Measurements from ENCODE around the gene UNKL.

The UNKL gene

DNA sequence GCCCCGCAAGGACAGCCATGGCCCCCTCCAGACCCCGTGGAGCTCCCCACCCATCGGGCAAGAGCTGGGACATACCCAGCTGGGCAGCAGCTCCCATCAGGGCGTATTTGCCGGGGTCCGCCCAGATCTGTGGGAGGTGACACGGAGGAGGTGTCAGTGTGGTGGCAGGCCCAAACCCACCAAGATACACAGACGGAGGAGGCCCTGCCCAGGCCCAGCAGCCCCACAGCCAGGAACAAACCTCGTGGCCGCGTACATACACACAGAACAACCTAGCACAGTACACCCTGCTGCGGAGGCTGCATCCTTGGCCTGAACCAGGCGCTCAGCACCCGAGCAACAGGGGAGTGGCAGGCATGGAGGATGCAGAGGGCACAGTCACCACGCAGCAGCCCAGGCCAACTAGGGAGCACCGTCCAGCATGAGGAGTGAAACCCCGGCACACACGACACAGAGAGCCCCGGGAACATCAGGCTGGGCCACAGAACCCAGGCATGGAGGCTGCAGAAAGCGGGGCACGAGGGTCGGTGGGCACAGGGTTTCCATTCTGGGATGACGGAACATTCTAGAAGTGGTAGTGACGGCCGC lies 34.8 kb upstream of the UNKL start:
- peaks cover 34% of the 10 kb centered on the region for H3K36me3 ChIP-seq (ENCODE audit: insufficient read depth, low read length)
- no peak overlapping the region for H3K4me3 ChIP-seq (ENCODE audit: low read depth, low read length, poor library complexity, severe bottlenecking)
- no peak for TF ChIP-seq EZH2 (IDR thresholded peaks at IDR 0.05; ENCODE audit: borderline replicate concordance, low read length)
- TF ChIP-seq, protein P1, sequence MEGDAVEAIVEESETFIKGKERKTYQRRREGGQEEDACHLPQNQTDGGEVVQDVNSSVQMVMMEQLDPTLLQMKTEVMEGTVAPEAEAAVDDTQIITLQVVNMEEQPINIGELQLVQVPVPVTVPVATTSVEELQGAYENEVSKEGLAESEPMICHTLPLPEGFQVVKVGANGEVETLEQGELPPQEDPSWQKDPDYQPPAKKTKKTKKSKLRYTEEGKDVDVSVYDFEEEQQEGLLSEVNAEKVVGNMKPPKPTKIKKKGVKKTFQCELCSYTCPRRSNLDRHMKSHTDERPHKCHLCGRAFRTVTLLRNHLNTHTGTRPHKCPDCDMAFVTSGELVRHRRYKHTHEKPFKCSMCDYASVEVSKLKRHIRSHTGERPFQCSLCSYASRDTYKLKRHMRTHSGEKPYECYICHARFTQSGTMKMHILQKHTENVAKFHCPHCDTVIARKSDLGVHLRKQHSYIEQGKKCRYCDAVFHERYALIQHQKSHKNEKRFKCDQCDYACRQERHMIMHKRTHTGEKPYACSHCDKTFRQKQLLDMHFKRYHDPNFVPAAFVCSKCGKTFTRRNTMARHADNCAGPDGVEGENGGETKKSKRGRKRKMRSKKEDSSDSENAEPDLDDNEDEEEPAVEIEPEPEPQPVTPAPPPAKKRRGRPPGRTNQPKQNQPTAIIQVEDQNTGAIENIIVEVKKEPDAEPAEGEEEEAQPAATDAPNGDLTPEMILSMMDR (IDR thresholded peaks at IDR 0.05; ENCODE audit: low read length), result no peak
- H3K4me2 ChIP-seq (ENCODE audit: low read length), result no peak overlapping the region
- H2AFZ ChIP-seq (ENCODE audit: low read length), result no peak overlapping the region
- no peak overlapping the region for H3K27ac ChIP-seq (ENCODE audit: low read depth, low read length, poor library complexity, severe bottlenecking)
- no peaks in the 10 kb centered on the region for H4K20me1 ChIP-seq (ENCODE audit: insufficient read depth, low read length)
- H3K9me2 ChIP-seq (ENCODE audit: low read depth, low read length), result no peaks in the 10 kb centered on the region
- H3K4me1 ChIP-seq (ENCODE audit: insufficient read depth, low read length, severe bottlenecking), result peaks cover 4% of the 10 kb centered on the region
- H3K79me2 ChIP-seq (ENCODE audit: insufficient read depth, low read length), result no peaks in the 10 kb centered on the region
- H3K9ac ChIP-seq (ENCODE audit: low read length), result no peak overlapping the region
- H3K27me3 ChIP-seq (ENCODE audit: insufficient read depth, low read length), result peaks cover 4% of the 10 kb centered on the region; the same call in 1 of the 2 replicates
- H3K9me3 ChIP-seq (ENCODE audit: low read length), result no peaks in the 10 kb centered on the region
- no peaks in the 10 kb centered on the region for H3F3A ChIP-seq (ENCODE audit: insufficient read depth, low read length)

- Histone ChIP-seq H3K36me3 (ENCODE audit: insufficient read depth, low read length) (peaks cover 27% of the 10 kb centered on the region), H3K4me3 (ENCODE audit: low read depth, low read length, poor library complexity, severe bottlenecking) (no peak overlapping the region), H3K79me2 (ENCODE audit: insufficient read depth, low read length) (no peaks in the 10 kb centered on the region), H2AFZ (ENCODE audit: low read length) (no peak overlapping the region), H3K9me3 (ENCODE audit: low read length) (no peaks in the 10 kb centered on the region), H3F3A (ENCODE audit: insufficient read depth, low read length) (no peaks in the 10 kb centered on the region), H3K9ac (ENCODE audit: low read length) (no peak overlapping the region), H3K27me3 (ENCODE audit: insufficient read depth, low read length) (peaks cover 9% of the 10 kb centered on the region), H4K20me1 (ENCODE audit: insufficient read depth, low read length) (no peaks in the 10 kb centered on the region), H3K27ac (ENCODE audit: low read depth, low read length, poor library complexity, severe bottlenecking) (no peak overlapping the region), H3K4me2 (ENCODE audit: low read length) (no peak overlapping the region), H3K4me1 (ENCODE audit: insufficient read depth, low read length, severe bottlenecking) (peaks cover 4% of the 10 kb centered on the region), H3K9me2 (ENCODE audit: low read depth, low read length) (no peaks in the 10 kb centered on the region)
- TF ChIP-seq, protein P1 (IDR thresholded peaks at IDR 0.05; ENCODE audit: low read length), result no peak
Measured at GRCh38 chr16:1448536-1449116, 34.1 kb upstream of the UNKL start.

DNA sequence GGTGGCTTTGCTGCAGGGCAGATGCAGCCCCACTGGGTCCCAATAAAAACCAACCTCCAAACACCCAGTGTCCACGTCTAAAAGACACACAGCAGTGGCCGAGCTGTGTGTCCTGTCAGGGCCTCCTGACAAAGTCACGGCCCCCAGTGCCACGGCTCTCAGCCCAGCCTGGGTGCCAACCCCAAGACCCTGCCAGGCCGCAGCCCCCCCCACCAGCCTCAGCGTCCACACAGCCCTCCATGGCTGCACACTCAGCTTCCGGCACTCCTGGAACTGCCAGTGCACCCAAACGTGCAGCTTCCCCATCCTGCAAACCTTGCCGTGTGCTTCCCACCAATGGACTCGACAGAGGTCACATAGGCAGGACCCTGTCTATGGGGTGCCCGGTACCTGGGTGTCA lies 33.5 kb upstream of the UNKL start:
- no peaks in the 10 kb centered on the region for H3F3A ChIP-seq (ENCODE audit: insufficient read depth, low read length)
- H3K9ac ChIP-seq (ENCODE audit: low read length), result no peak overlapping the region
- TF ChIP-seq, protein P1 (IDR thresholded peaks at IDR 0.05; ENCODE audit: low read length), result no peak
- TF ChIP-seq EZH2 (IDR thresholded peaks at IDR 0.05; ENCODE audit: borderline replicate concordance, low read length), result no peak
- peaks cover 23% of the 10 kb centered on the region for H3K36me3 ChIP-seq (ENCODE audit: insufficient read depth, low read length)
- peaks cover 15% of the 10 kb centered on the region for H3K27me3 ChIP-seq (ENCODE audit: insufficient read depth, low read length)
- H4K20me1 ChIP-seq (ENCODE audit: insufficient read depth, low read length), result no peaks in the 10 kb centered on the region
- no peaks in the 10 kb centered on the region for H3K9me2 ChIP-seq (ENCODE audit: low read depth, low read length)
- no peak overlapping the region for H3K4me3 ChIP-seq (ENCODE audit: low read depth, low read length, poor library complexity, severe bottlenecking)
- H3K79me2 ChIP-seq (ENCODE audit: insufficient read depth, low read length), result no peaks in the 10 kb centered on the region
- no peak overlapping the region for H3K4me2 ChIP-seq (ENCODE audit: low read length)
- peaks cover 4% of the 10 kb centered on the region for H3K4me1 ChIP-seq (ENCODE audit: insufficient read depth, low read length, severe bottlenecking)
- no peak overlapping the region for H2AFZ ChIP-seq (ENCODE audit: low read length)
- no peak overlapping the region for H3K27ac ChIP-seq (ENCODE audit: low read depth, low read length, poor library complexity, severe bottlenecking)
- H3K9me3 ChIP-seq (ENCODE audit: low read length), result no peaks in the 10 kb centered on the region

Data from OCI-LY1 (cell line).